Right lobe of liver (tissue), 4 donors: Measurements from ENCODE around the gene KCTD13.
A peak's percentile ranks its signal among the peaks of the same experiment; 100 is the strongest.

Experiments
- POLR2A ChIP-seq: fragments of 450-650 bp; IDR thresholded peaks from one replicate; pipeline ENCODE4 v1.6.1; 2017; ENCODE audit warnings: antibody characterized with exemption, mild to moderate bottlenecking
- TF ChIP-seq, protein P1 (sequence below), 4 donors: fragments of 200-600 bp in 3 of 4; fragments of 450-650 bp in 1 of 4; IDR thresholded peaks; one replicate each; pipeline versions ENCODE4 v1.5.1 to v1.8.0; 2016 to 2022; ENCODE audit warnings: antibody characterized with exemption in 4 of 4, mild to moderate bottlenecking in 2 of 4
- donor health status: DM: no; HTN: no; CAD: no.
- donor health status: DM: no; HTN: no; CAD: no.
- donor health status: DM: no; HTN: yes; CAD: no.

GRCh38 chr16:29862884-29863668 is 63.0 kb downstream of the KCTD13 start, which contains the start of gene CDIPT:
- TF ChIP-seq, protein P1, sequence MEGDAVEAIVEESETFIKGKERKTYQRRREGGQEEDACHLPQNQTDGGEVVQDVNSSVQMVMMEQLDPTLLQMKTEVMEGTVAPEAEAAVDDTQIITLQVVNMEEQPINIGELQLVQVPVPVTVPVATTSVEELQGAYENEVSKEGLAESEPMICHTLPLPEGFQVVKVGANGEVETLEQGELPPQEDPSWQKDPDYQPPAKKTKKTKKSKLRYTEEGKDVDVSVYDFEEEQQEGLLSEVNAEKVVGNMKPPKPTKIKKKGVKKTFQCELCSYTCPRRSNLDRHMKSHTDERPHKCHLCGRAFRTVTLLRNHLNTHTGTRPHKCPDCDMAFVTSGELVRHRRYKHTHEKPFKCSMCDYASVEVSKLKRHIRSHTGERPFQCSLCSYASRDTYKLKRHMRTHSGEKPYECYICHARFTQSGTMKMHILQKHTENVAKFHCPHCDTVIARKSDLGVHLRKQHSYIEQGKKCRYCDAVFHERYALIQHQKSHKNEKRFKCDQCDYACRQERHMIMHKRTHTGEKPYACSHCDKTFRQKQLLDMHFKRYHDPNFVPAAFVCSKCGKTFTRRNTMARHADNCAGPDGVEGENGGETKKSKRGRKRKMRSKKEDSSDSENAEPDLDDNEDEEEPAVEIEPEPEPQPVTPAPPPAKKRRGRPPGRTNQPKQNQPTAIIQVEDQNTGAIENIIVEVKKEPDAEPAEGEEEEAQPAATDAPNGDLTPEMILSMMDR (IDR thresholded peaks at IDR 0.05), result peak; percentile 39 to 75 (median 50)
- TF ChIP-seq POLR2A, result peak; percentile 56
